ENCODE data around the gene MEIS2.

MEIS2 gene

GRCh38 chr15:36961956-36962355 is 138.4 kb downstream of the MEIS2 start:
- Histone ChIP-seq H3K4me3 (replicated peaks; ENCODE audit: insufficient read depth, low read length) (no peak overlapping the region), H3K27me3 (ENCODE audit: insufficient read depth, poor library complexity, severe bottlenecking) (no peaks in the 10 kb centered on the region), H3K27ac (replicated peaks) (no peak overlapping the region)
- TF ChIP-seq GABPA (IDR thresholded peaks at IDR 0.05; ENCODE audit: low read depth) (no peak), REST (IDR thresholded peaks at IDR 0.05; ENCODE audit: insufficient replicate concordance, low read depth) (no peak), SPI1 (IDR thresholded peaks at IDR 0.05; ENCODE audit: borderline replicate concordance, low read depth) (no peak), POLR2AphosphoS5 (IDR thresholded peaks at IDR 0.05; ENCODE audit: low read depth) (no peak)
- TF ChIP-seq, protein P1, sequence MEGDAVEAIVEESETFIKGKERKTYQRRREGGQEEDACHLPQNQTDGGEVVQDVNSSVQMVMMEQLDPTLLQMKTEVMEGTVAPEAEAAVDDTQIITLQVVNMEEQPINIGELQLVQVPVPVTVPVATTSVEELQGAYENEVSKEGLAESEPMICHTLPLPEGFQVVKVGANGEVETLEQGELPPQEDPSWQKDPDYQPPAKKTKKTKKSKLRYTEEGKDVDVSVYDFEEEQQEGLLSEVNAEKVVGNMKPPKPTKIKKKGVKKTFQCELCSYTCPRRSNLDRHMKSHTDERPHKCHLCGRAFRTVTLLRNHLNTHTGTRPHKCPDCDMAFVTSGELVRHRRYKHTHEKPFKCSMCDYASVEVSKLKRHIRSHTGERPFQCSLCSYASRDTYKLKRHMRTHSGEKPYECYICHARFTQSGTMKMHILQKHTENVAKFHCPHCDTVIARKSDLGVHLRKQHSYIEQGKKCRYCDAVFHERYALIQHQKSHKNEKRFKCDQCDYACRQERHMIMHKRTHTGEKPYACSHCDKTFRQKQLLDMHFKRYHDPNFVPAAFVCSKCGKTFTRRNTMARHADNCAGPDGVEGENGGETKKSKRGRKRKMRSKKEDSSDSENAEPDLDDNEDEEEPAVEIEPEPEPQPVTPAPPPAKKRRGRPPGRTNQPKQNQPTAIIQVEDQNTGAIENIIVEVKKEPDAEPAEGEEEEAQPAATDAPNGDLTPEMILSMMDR (IDR thresholded peaks at IDR 0.05; ENCODE audit: insufficient read depth, low read length): no peak
- no peak for DNase-seq (ENCODE audit: low read depth in 1 of 2, low spot score in 1 of 2)

DNA sequence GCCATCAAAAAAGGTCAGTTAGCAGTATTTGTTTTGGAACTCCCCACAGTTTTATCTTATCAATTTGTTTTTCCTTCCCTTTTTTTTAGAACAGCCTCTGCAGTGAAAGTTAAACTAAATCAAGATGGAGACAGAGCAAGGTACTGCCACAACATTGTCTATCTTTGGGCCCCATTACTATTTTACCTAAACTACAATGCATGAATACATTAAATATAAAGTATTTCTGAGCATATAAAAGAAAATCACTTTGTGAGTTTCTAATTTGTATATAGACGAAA is 139.5 kb downstream of the MEIS2 start:
- DNase-seq (ENCODE audit: low read depth in 1 of 2, low spot score in 1 of 2): no peak
- H3K27me3 ChIP-seq (ENCODE audit: insufficient read depth, poor library complexity, severe bottlenecking): no peaks in the 10 kb centered on the region
- no peak overlapping the region for H3K4me3 ChIP-seq (replicated peaks; ENCODE audit: insufficient read depth, low read length)
- no peak for TF ChIP-seq POLR2AphosphoS5 (IDR thresholded peaks at IDR 0.05; ENCODE audit: low read depth)
- no peak for TF ChIP-seq SPI1 (IDR thresholded peaks at IDR 0.05; ENCODE audit: borderline replicate concordance, low read depth)
- no peak for TF ChIP-seq REST (IDR thresholded peaks at IDR 0.05; ENCODE audit: insufficient replicate concordance, low read depth)
- TF ChIP-seq, protein P1 (IDR thresholded peaks at IDR 0.05; ENCODE audit: insufficient read depth, low read length): no peak
- TF ChIP-seq GABPA (IDR thresholded peaks at IDR 0.05; ENCODE audit: low read depth): no peak
- no peak overlapping the region for H3K27ac ChIP-seq (replicated peaks)

GRCh38 chr15:36960179-36960946 is 140.0 kb downstream of the MEIS2 start:
- DNase-seq (ENCODE audit: low read depth in 1 of 2, low spot score in 1 of 2): no peak
- TF ChIP-seq, protein P1 (IDR thresholded peaks at IDR 0.05; ENCODE audit: insufficient read depth, low read length): no peak
- TF ChIP-seq REST (IDR thresholded peaks at IDR 0.05; ENCODE audit: insufficient replicate concordance, low read depth): no peak
- TF ChIP-seq POLR2AphosphoS5 (IDR thresholded peaks at IDR 0.05; ENCODE audit: low read depth): no peak
- 0 out of 2 replicates have a peak, but pooled peaks have one; percentile 12 for TF ChIP-seq SPI1 (IDR thresholded peaks at IDR 0.05; ENCODE audit: borderline replicate concordance, low read depth)
- no peak for TF ChIP-seq GABPA (IDR thresholded peaks at IDR 0.05; ENCODE audit: low read depth)
- no peak overlapping the region for H3K4me3 ChIP-seq (replicated peaks; ENCODE audit: insufficient read depth, low read length)
- no peaks in the 10 kb centered on the region for H3K27me3 ChIP-seq (ENCODE audit: insufficient read depth, poor library complexity, severe bottlenecking)
- H3K27ac ChIP-seq (replicated peaks): peak overlapping the region; percentile 36; the same call in 1 of the 2 replicates
